Psoas muscle (tissue), 8 donors: Measurements from ENCODE around the gene EML4. TPM values are rescaled to one million over a fixed set of nuclear protein-coding genes. Genes with fewer than 3 reads are reported as not detected.

Experiments
- ATAC-seq, 4 donors: fragments of 200-7000 bp; cut with Tn5 transposase; one replicate each; pipeline ENCODE4 v1.9.1; 2020; ENCODE audit warnings: moderate library complexity in 3 of 4, mild to moderate bottlenecking in 2 of 4
- DNase-seq, 2 donors: peaks; one replicate each; pipeline ENCODE4 v3.0.0-alpha.2; 2020
- H3K27ac ChIP-seq: fragments of 200-600 bp; one replicate; pipeline ENCODE4 v1.8.0; 2022
- H3K27me3 ChIP-seq, 3 donors: fragments of 200-600 bp in 1 of 3; one replicate each; pipeline versions ENCODE4 v1.6.1 to v1.8.0; 2013 to 2022; ENCODE audit warnings: low read length in 2 of 3, mild to moderate bottlenecking in 2 of 3, moderate library complexity in 1 of 3; ENCODE audit not compliant: insufficient read depth in 3 of 3
- H3K36me3 ChIP-seq, 2 donors: fragments of 200-600 bp in 1 of 2; one replicate each; pipeline versions ENCODE4 v1.6.1 to v1.8.0; 2013 to 2022; ENCODE audit warnings: low read depth in 1 of 2, mild to moderate bottlenecking in 1 of 2, moderate library complexity in 1 of 2; ENCODE audit not compliant: insufficient read depth in 1 of 2
- H3K4me1 ChIP-seq: fragments of 200-600 bp; one replicate; pipeline ENCODE4 v1.8.0; 2022
- H3K4me3 ChIP-seq: fragments of 200-600 bp; one replicate; pipeline ENCODE4 v1.8.0; 2022; ENCODE audit warnings: mild to moderate bottlenecking
- H3K9me3 ChIP-seq: fragments of 200-600 bp; one replicate; pipeline ENCODE4 v1.8.0; 2022
- WGBS, 3 donors: extraction: QIAGEN DNeasy Blood & Tissue Kit; methylation state at CpG; one replicate each; pipeline versions ENCODE4 v1.1.6 to v1.1.7; 2013; 5-methylcytosine and 5-hydroxymethylcytosine counted together
- intact Hi-C, 2 donors: fragments of 100-400 bp; cut with DNase I; formaldehyde crosslinking; loops; one replicate each; pipeline versions ENCODE4 v1.11.0 to v1.14.2; 2022
- polyA plus RNA-seq, 3 donors: library from polyadenylated mRNA; stranded (reverse); fragments of 200-250 nt; gene quantifications; one replicate each; pipeline ENCODE4 v1.2.3, GENCODE V29; 2013
- total RNA-seq, 4 donors: library from RNA; stranded (reverse); fragmentation: NEBNext Ultra II Directional in 2 of 4; extraction: Animal tissue kit (Norgen Biotek cat#: 25700) in 2 of 4; gene quantifications; one replicate each; pipeline versions ENCODE4 v1.2.1 to v1.2.4, GENCODE V29; 2021 to 2023
- TF ChIP-seq, protein P1 (sequence below): fragments of 200-600 bp; IDR thresholded peaks from one replicate; pipeline ENCODE4 v1.8.0; 2022; ENCODE audit warnings: antibody characterized with exemption
- donor health status: healthy with polysubstance abuse.
- donor health status: DM: no; HTN: no; CAD: no; lungs with moderate emphysema.
- donor health status: Bipolar disorder and iron deficiency.
- donor health status: healthy.
- donor health status: DM: yes; HTN: yes; CAD: no.
- donor health status: DM: no; HTN: no; CAD: no.
- donor health status: DM: no; HTN: no; CAD: no.
- donor health status: DM: yes; HTN: yes; CAD: no.

The EML4 gene
- total and polyA plus RNA-seq, 7 donors, result 2.7 to 8.9 (median 5.0) TPM

GRCh38 chr2:42340045-42340937 is 171.1 kb downstream of the EML4 start:
- 82 to 87% (median 87%) methylated on average over 23 of the region's 23 CpGs for WGBS, 3 donors
- TF ChIP-seq, protein P1, sequence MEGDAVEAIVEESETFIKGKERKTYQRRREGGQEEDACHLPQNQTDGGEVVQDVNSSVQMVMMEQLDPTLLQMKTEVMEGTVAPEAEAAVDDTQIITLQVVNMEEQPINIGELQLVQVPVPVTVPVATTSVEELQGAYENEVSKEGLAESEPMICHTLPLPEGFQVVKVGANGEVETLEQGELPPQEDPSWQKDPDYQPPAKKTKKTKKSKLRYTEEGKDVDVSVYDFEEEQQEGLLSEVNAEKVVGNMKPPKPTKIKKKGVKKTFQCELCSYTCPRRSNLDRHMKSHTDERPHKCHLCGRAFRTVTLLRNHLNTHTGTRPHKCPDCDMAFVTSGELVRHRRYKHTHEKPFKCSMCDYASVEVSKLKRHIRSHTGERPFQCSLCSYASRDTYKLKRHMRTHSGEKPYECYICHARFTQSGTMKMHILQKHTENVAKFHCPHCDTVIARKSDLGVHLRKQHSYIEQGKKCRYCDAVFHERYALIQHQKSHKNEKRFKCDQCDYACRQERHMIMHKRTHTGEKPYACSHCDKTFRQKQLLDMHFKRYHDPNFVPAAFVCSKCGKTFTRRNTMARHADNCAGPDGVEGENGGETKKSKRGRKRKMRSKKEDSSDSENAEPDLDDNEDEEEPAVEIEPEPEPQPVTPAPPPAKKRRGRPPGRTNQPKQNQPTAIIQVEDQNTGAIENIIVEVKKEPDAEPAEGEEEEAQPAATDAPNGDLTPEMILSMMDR, result no peak
- ATAC-seq (no peak), DNase-seq (no peak)
- Histone ChIP-seq H3K27me3 (no peaks in the 10 kb centered on the region), H3K27ac (no peak overlapping the region), H3K4me3 (no peak overlapping the region), H3K4me1 (peaks cover 14% of the 10 kb centered on the region), H3K36me3 (peaks cover 7 to 15% of the 10 kb centered on the region in 2 donors), H3K9me3 (no peaks in the 10 kb centered on the region)
- intact Hi-C loops, result loop anchor here in 1 of 2 donors (5.0 kb wide), 1 partner anchor 488 kb away; no protein-coding TSS in a partner anchor

GRCh38 chr2:42340938-42341636 is 171.9 kb downstream of the EML4 start:
- peaks cover 14% of the 10 kb centered on the region for H3K4me1 ChIP-seq
- H3K27ac ChIP-seq, result no peak overlapping the region
- intact Hi-C loops, result loop anchor here in 1 of 2 donors (5.0 kb wide), 1 partner anchor 489 kb away; no protein-coding TSS in a partner anchor
- H3K27me3 ChIP-seq, result no peaks in the 10 kb centered on the region
- TF ChIP-seq, protein P1, result no peak
- H3K4me3 ChIP-seq, result no peak overlapping the region
- 91 to 95% (median 92%) methylated on average over 10 of the region's 10 CpGs for WGBS, 3 donors
- peaks cover 7 to 23% of the 10 kb centered on the region in 2 donors for H3K36me3 ChIP-seq
- ATAC-seq (no peak), DNase-seq (peak in 1 of 2 donors; percentile 48)
- H3K9me3 ChIP-seq, result no peaks in the 10 kb centered on the region

DNA sequence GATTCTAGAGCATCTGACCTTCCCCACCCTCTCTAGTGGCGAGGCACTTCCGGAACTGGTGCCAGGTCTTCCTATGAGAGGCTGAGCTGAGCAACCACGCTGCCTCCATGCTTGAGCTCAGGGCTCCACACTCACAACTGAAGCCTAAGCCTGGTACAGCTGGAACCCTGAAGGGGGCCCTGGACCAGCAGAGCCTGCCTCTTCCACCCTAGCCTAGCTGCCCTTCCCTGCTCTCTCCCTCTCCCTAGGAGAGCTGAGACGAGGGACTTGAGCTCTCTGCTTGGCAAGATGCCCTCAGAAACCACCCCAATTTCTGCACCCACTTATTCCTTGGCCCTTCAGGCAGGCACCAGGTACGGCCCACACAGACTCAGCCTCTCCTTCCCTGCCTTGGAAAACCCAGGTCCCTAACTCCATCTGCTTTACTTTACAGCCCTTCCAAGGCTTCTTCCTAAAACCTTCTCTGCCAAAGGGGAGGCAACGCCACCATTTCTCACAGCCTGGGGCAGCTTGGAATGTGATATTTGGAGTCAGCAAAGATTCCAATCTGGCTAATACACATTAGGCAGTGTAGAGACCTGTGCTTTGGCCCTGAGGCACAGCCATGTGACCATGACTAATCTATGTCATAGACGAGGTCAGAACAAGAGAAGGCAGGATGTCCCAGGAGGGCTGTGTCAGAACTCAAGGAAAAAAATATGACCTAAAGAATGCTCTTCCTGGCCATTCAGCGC is 173.1 kb downstream of the EML4 start:
- Histone ChIP-seq H3K27me3 (no peaks in the 10 kb centered on the region), H3K36me3 (peaks cover 7 to 27% of the 10 kb centered on the region in 2 donors), H3K9me3 (no peaks in the 10 kb centered on the region), H3K27ac (peak overlapping the region; percentile 73), H3K4me1 (peaks cover 14% of the 10 kb centered on the region), H3K4me3 (peak overlapping the region; percentile 2)
- ATAC-seq (peak; percentile 95 to 98 (median 98)), DNase-seq (peak; percentile 61 to 76)
- WGBS, 3 donors, result 51 to 60% (median 52%) methylated on average over 8 of the region's 8 CpGs
- intact Hi-C loops, result loop anchor here in 1 of 2 donors (5.0 kb wide), 1 partner anchor 490 kb away; no protein-coding TSS in a partner anchor
- TF ChIP-seq, protein P1, result no peak

DNA sequence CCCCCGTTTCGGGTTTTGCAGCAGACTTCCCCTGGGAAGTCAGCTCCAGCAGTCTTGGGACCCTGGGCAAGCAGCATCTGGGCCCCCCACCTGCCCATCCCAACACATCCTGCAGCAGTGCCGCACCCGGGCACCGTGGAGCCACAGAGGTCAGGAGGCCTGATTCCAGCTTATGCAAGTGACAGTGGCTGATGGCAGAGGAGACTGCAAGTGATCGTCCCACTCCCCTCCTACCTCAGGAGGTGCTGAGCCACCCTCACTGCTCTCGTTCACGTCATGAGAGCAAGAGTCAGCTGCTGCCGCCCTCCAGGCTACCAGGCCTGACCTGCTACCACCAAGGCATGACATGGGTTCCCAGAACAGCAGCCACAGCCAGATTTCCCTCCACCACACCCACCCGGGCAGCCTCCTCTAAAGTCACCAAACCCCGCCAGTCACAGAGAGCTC is 173.7 kb downstream of the EML4 start:
- DNase-seq, result no peak
- intact Hi-C loops, result loop anchor here in 1 of 2 donors (5.0 kb wide), 1 partner anchor 491 kb away; no protein-coding TSS in a partner anchor
- peaks cover 4 to 27% of the 10 kb centered on the region in 2 donors for H3K36me3 ChIP-seq
- peak overlapping the region; percentile 2 for H3K4me3 ChIP-seq
- no peaks in the 10 kb centered on the region for H3K9me3 ChIP-seq
- peak; percentile 34 to 65 (median 60) for ATAC-seq
- TF ChIP-seq, protein P1, result no peak
- no peaks in the 10 kb centered on the region for H3K27me3 ChIP-seq
- peak overlapping the region; percentile 73 for H3K27ac ChIP-seq
- WGBS, 3 donors, result 38 to 48% (median 41%) methylated on average over 11 of the region's 11 CpGs
- peaks cover 14% of the 10 kb centered on the region for H3K4me1 ChIP-seq
